Activated gamma-delta T cell treated with anti-CD3 and anti-CD28 coated beads, Interleukin-2, amount 50 U/mL, for 16 hours (primary cell): ENCODE results near the gene ABCB7.
"Not testable (repeated sequence)": the region's sequence is repeated elsewhere in the genome, so short reads cannot be mapped to it uniquely, and the experiment has no call there.

Experiments
- DNase-seq: peaks from one replicate; pipeline ENCODE4 v3.0.0-alpha.2; 2020; ENCODE audit warnings: low read depth

Gene ABCB7

DNA sequence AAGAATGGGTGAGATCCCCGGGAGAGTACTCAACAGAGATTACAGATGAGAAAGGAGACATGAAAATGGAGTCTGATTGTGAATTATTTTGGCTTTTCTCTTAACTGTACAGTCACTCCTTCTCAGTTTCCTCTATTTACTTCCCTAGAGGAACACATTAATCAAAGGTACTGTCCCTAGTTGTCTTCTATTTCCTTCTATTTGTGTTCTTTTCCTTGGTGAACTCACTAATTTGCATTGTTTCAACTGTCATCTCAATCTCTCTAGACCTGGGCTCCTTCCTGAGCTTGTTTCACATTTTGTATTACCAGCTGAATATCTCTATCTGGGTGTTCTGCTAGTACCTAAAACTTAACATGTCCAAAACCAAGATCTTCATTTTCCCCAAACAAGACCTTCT is 59.8 kb downstream of the ABCB7 start:
- no peak for DNase-seq

DNA sequence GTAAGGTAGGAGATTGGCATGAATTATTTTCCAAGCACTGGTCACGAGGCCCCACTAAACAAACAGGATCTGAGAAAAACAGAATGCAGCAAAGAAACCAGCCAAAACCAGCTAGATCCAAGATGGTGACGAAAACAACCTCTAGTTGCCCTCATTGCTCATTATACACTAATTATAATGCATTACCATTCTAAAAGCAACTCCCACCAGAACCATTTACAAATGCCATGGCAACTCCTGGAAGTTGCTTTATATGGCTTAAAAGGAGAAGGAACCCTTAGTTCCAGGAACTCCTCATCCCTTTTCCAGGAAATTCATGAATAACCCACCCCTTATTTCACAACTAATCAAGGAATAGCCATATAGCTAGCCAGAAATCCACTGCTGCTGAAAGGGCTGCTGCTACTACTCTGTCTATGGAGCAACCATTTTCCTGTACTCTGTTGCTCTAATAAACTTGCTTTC is 69.3 kb downstream of the ABCB7 start:
- no peak for DNase-seq

DNA sequence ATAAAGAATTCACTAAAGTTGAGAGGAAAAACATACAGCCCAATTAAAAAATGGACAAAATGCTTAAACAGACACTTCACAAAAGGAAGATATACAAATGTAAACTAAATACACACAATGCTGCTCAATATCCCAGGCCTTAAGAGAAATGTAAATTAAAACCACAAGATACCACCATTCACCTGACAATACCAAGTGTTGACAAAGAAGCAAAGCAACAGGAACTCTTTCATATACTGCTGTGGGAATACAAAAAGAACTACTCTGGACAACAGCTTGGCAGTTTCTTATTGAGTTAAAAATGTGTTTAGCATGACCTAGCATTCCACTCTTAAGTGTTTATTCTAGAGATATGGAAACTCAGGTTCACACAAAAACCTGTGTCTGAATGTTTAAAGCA is 71.3 kb downstream of the ABCB7 start:
- DNase-seq: no peak

DNA sequence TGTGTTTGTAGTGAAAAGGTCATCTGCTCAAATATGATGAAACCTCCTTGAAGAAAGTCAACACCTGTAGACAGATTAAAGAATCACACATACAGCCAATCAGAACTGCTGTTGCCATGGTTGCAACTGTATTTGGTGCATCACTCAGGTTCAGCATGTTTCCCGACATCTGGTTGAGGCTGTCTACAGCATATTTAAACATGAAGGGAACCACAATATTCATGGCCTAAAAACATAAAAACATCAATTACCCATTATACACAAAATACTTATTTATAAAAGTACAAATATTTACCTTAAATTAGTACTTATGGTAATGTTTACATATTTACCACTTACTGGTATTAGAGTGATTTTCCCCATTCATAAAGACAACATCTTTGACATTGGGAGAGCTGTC is 79.7 kb downstream of the ABCB7 start:
- DNase-seq: no peak

DNA sequence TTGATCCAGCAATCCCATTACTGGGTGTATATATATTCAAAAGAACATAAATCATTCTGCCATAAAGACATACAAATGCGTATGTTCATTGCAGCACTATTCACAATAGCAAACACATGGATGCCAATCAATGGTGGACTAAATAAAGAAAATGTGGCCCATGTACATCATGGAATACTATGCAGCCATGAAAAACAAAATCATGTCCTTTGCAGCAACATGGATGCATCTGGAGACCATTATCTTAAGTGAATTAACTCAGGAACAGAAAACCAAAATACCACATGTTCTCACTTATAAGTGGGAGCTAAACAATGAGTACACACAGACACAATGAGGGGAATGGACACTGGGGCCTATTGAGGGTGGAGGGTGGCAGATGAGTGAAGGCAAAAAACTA is 81.6 kb downstream of the ABCB7 start:
- DNase-seq: no peak

DNA sequence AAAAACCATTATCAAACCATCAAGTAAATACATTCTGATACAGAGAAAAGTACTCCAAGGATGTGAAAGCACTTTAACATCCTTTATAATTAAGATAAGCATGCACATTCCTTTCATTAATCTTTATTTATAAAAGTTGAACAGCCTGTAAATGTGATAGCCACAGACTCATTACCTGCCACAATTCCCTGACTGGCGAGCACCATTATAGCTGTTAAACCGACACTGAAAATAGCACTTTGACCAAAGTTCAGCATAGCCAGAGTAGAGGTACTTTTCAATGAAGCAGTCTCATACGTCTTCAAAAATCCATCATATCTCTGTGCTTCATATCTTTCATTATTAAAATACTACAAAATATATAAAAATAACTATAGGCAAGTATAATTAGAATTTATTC is 84.7 kb downstream of the ABCB7 start:
- no peak for DNase-seq

DNA sequence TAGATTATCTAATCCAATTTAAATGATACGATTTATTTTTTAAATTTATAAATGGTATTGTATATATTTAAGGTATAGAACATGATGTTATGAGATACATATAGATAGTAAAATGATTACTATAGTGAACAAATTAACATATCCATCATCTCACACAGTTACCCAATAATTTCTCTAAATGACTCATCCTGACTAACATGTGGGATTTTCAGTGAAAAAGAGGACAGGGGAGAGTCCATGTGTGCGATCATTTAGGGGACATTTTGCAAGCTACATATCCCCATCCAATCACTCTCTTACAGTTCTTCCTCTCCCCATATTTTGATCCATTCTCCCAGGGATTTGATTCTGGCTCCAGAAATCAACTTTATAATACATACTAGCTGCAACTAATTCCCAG is 88.2 kb downstream of the ABCB7 start:
- DNase-seq: no peak

DNA sequence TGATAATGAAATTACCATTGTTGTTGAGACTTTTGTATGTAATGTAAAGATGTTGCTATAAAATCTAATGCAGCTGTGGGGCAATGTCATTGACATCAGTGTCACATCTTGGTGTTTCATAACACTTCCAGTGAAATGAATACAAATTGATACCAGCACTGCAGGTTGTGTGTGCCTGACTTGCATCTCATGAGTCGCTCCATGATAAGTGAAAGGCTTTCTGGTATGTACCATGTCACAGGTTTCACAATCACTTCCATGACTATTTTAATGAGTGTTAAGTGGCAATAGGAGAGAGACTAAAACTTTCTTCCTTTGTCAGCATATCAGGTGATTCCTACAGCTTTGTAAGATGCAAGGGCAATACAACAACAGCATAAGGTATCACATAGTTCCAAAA is 94.4 kb downstream of the ABCB7 start:
- DNase-seq: no peak

DNA sequence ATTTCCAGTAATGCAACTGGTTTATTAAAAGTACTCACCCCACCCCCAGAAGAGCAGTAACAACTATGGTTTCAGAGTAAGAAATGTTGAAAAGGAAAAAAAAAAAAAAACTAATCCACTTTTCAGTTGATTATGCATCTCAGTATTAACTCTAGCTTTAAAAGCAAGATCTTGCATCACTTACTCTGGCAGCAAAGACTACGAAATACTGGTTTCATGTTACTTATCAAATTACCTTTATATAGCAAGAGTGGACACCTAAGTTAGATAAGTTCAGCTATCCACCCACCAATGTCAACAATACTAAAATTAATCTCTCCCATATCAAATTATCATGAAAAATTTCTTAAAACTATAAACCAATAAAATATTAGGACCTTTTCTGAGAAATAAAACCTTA is 105.0 kb downstream of the ABCB7 start:
- DNase-seq: no peak

DNA sequence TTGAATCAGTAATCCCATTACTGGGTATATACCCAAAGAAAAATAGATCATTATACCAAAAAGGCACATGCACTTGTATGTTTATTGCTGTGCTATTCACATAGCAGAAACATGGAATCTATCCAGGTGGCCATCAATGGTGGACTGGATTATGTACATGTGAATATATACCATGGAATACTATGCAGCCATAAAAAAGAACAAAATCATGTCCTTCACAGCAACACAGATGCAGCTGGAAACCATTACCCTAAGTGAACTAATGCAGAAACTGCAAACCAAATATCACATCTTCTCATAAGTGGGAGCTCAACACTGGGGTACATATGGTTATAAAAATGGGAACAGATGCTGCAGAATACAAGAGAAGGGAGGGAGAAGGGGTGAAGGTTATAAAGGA is 110.7 kb downstream of the ABCB7 start:
- DNase-seq: no peak

DNA sequence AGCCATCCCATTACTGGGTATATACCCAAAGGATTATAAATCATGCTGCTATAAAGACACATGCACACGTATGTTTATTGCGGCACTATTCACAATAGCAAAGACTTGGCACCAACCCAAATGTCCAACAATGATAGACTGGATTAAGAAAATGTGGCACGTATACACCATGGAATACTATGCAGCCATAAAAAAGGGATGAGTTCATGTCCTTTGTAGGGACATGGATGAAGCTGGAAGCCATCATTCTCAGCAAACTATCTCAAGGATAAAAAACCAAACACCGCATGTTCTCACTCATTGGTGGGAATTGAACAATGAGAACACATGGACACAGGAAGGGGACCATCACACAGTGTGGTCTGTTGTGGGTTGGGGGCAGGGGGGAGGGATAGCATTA is 111.9 kb downstream of the ABCB7 start:
- DNase-seq: not testable (repeated sequence)

DNA sequence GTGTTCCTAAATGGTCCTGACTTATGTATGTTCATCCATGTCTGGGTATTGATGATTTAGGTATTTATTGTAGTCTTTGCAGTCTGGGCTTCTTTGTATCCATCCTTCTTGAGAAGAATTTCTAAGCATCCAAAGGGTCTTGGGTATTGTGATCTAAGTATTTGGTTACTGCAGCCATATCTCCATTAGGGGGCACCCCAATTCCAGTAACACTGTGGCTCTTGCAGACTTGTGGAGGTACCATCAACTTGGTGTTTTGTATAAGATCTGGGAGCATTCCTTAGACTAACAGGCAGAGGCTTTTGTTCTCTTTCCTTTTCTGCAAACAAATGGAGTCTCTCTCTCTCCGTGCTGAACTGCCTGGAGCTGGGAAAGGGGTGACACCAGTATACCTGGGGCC is 117.2 kb downstream of the ABCB7 start:
- no peak for DNase-seq
